DMS53 (cell line): ENCODE data around the gene BHLHE23.

Source experiments
- DNase-seq: peaks from one replicate; lab custom pipeline; 2025; lab: John Stamatoyannopoulos, UW

The BHLHE23 gene

GRCh38 chr20:63009045-63009961 is 2.5 kb upstream of the BHLHE23 start:
- peak; percentile 74 for DNase-seq

- no peak for DNase-seq
Measured at GRCh38 chr20:63008541-63009044, 1.8 kb upstream of the BHLHE23 start.

GRCh38 chr20:63007646-63008488 is 1.1 kb upstream of the BHLHE23 start:
- DNase-seq: no peak

GRCh38 chr20:63007360-63007645 is 539 bp upstream of the BHLHE23 start:
- DNase-seq: no peak

- DNase-seq: no peak
Measured at GRCh38 chr20:63005862-63006539, 763 bp downstream of the BHLHE23 start.

- DNase-seq: no peak
Measured at GRCh38 chr20:63005365-63005861, 1.4 kb downstream of the BHLHE23 start.

- no peak for DNase-seq
Measured at GRCh38 chr20:63004607-63005364, 2.0 kb downstream of the BHLHE23 start.

- no peak for DNase-seq
Measured at GRCh38 chr20:63003546-63003945, 3.2 kb downstream of the BHLHE23 start.

GRCh38 chr20:63002511-63002910 is 4.3 kb downstream of the BHLHE23 start:
- no peak for DNase-seq

- DNase-seq: no peak
Measured at GRCh38 chr20:63000958-63001357, 5.8 kb downstream of the BHLHE23 start.

GRCh38 chr20:63000036-63000435 is 6.7 kb downstream of the BHLHE23 start:
- DNase-seq: no peak

- no peak for DNase-seq
Measured at GRCh38 chr20:62999580-62999979, 7.2 kb downstream of the BHLHE23 start.

GRCh38 chr20:62998449-62998848 is 8.3 kb downstream of the BHLHE23 start:
- no peak for DNase-seq

GRCh38 chr20:62997417-62998035 is 9.2 kb downstream of the BHLHE23 start:
- no peak for DNase-seq

- no peak for DNase-seq
Measured at GRCh38 chr20:62996596-62996982, 10.2 kb downstream of the BHLHE23 start.

- peak; percentile 42 for DNase-seq
Measured at GRCh38 chr20:62995898-62996595, 10.7 kb downstream of the BHLHE23 start.

GRCh38 chr20:62995481-62995880 is 11.3 kb downstream of the BHLHE23 start:
- DNase-seq: no peak

GRCh38 chr20:62994869-62995281 is 11.9 kb downstream of the BHLHE23 start:
- DNase-seq: no peak

GRCh38 chr20:62993856-62994494 is 12.8 kb downstream of the BHLHE23 start:
- no peak for DNase-seq

- DNase-seq: no peak
Measured at GRCh38 chr20:62991863-62992262, 14.9 kb downstream of the BHLHE23 start.
